Lung (tissue), 12 donors: ENCODE measurements around the gene PRIM2. TPM values are rescaled to one million over a fixed set of nuclear protein-coding genes. Genes with fewer than 3 reads are reported as not detected.
"Not testable (repeated sequence)": the region's sequence is repeated elsewhere in the genome, so short reads cannot be mapped to it uniquely, and the experiment has no call there.

ENCODE experiments used
- ATAC-seq: fragments of 200-7000 bp; cut with Tn5 transposase; one replicate; pipeline ENCODE4 v1.9.1; 2020; ENCODE audit warnings: moderate number of reproducible peaks; ENCODE audit not compliant: insufficient read depth, low FRiP score
- DNase-seq, 3 donors: peaks; one replicate each; pipeline ENCODE4 v3.0.0-alpha.2; 2013 to 2017
- H3K27ac ChIP-seq, 2 donors: one replicate each; pipeline ENCODE4 v1.5.1; 2013; ENCODE audit warnings: mild to moderate bottlenecking in 2 of 2, moderate library complexity in 2 of 2, control low read depth in 1 of 2, inconsistent platforms in 1 of 2, low read depth in 1 of 2, low read length in 1 of 2
- H3K27me3 ChIP-seq, 3 donors: one replicate each; pipeline ENCODE4 v1.5.1; 2013; ENCODE audit warnings: low read length in 2 of 3; ENCODE audit not compliant: control insufficient read depth in 3 of 3, insufficient read depth in 3 of 3
- H3K36me3 ChIP-seq, 4 donors: one replicate each; pipeline ENCODE4 v1.5.1; 2013; ENCODE audit warnings: low read length in 4 of 4, mild to moderate bottlenecking in 1 of 4, moderate library complexity in 1 of 4; ENCODE audit not compliant: control insufficient read depth in 4 of 4, insufficient read depth in 4 of 4
- H3K4me1 ChIP-seq, 5 donors: one replicate each; pipeline ENCODE4 v1.5.1; 2013; ENCODE audit warnings: low read length in 5 of 5, mild to moderate bottlenecking in 2 of 5, moderate library complexity in 1 of 5; ENCODE audit not compliant: control insufficient read depth in 5 of 5, insufficient read depth in 5 of 5
- H3K4me3 ChIP-seq: one replicate; pipeline ENCODE4 v1.5.1; 2013; ENCODE audit warnings: mild to moderate bottlenecking, control low read depth, moderate library complexity
- H3K9ac ChIP-seq, 2 donors: one replicate each; pipeline ENCODE4 v1.5.1; 2013; ENCODE audit warnings: low read length in 2 of 2, control low read depth in 1 of 2; ENCODE audit not compliant: insufficient read depth in 1 of 2
- H3K9me3 ChIP-seq, 4 donors: one replicate each; pipeline ENCODE4 v1.5.1; 2013; ENCODE audit warnings: low read length in 3 of 4, mild to moderate bottlenecking in 1 of 4, moderate library complexity in 1 of 4; ENCODE audit not compliant: control insufficient read depth in 4 of 4, insufficient read depth in 3 of 4
- CTCF ChIP-seq: IDR thresholded peaks from 2 replicates; pipeline ENCODE4 v1.5.1; 2012; ENCODE audit warnings: mild to moderate bottlenecking; ENCODE audit errors: control extremely low read depth, extremely low read depth
- WGBS, 2 donors: extraction: QIAGEN DNeasy Blood & Tissue Kit; methylation state at CpG; one replicate each; pipeline ENCODE4 v1.1.7; 2013; 5-methylcytosine and 5-hydroxymethylcytosine counted together
- polyA plus RNA-seq, 2 donors: library from polyadenylated mRNA; stranded (reverse); fragments of 200-250 nt; gene quantifications; one replicate each; pipeline ENCODE4 v1.2.1, GENCODE V29; 2013
- total RNA-seq, 2 donors: library from RNA; depleted of rRNA in 1 of 2; stranded (reverse); fragments of >200 nt in 1 of 2; gene quantifications; one replicate each; pipeline ENCODE4 v1.2.1, GENCODE V29; 2014 to 2021
- donor health status: control.
- donor health status: control.
- donor health status: Bipolar disorder and iron deficiency.
- donor health status: healthy.
- donor health status: DM: yes; HTN: yes; CAD: no.

The PRIM2 gene
- total and polyA plus RNA-seq, 4 donors = 4.0 to 21.8 (median 6.6) TPM

GRCh38 chr6:57283106-57283505 is 34.3 kb upstream of the PRIM2 start:
- Histone ChIP-seq H3K9me3 (no peaks in the 10 kb centered on the region), H3K9ac (no peak overlapping the region), H3K4me3 (no peak overlapping the region), H3K27me3 (no peaks in the 10 kb centered on the region), H3K4me1 (peaks cover 0 to 19% (median 0%) of the 10 kb centered on the region in 5 donors), H3K27ac (no peak overlapping the region), H3K36me3 (no peaks in the 10 kb centered on the region)
- DNase-seq (no peak), ATAC-seq (no peak)
- TF ChIP-seq CTCF = no peak

GRCh38 chr6:57283911-57284455 is 33.4 kb upstream of the PRIM2 start:
- 74 to 78% methylated on average over 2 of the region's 2 CpGs for WGBS, 2 donors
- H3K4me3 ChIP-seq = no peak overlapping the region
- no peaks in the 10 kb centered on the region for H3K27me3 ChIP-seq
- no peak for TF ChIP-seq CTCF
- no peak overlapping the region for H3K9ac ChIP-seq
- ATAC-seq (no peak), DNase-seq (peak in 2 of 3 donors; percentile 70 to 76)
- no peaks in the 10 kb centered on the region for H3K9me3 ChIP-seq
- peaks cover 0 to 19% (median 0%) of the 10 kb centered on the region in 5 donors for H3K4me1 ChIP-seq
- no peak overlapping the region for H3K27ac ChIP-seq
- no peaks in the 10 kb centered on the region for H3K36me3 ChIP-seq

DNA sequence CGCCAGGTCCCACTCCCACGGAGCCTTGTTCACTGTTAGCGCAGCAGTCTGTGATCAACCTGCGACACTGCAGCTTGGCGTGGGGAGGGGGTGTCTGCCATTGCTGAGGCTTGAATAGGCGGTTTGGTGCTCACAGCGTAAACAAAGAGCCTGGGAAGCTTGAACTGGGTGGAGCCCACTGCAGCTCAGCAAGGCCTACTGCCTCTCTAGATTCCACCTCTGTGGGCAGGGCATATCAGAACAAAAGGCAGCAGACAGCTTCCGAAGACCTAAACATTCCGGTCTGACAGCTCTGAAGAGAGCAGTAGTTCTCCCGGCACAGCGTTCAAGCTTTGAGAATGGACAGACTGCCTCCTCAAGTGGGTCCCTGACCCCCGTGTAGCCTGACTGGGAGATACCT is 29.3 kb upstream of the PRIM2 start:
- 74 to 78% methylated on average over 12 of the region's 12 CpGs for WGBS, 2 donors
- not testable (repeated sequence) for H3K36me3 ChIP-seq, H3K27me3 ChIP-seq, H3K4me3 ChIP-seq, ATAC-seq, H3K9me3 ChIP-seq, H3K27ac ChIP-seq, H3K9ac ChIP-seq
- peak; percentile 19 to 44 (median 40) for DNase-seq
- peaks cover 0 to 16% (median 0%) of the 10 kb centered on the region in 5 donors for H3K4me1 ChIP-seq

GRCh38 chr6:57293472-57293871 is 24.0 kb upstream of the PRIM2 start:
- H3K9ac ChIP-seq, H3K27ac ChIP-seq, H3K4me1 ChIP-seq, H3K36me3 ChIP-seq, H3K4me3 ChIP-seq, ATAC-seq, DNase-seq, H3K9me3 ChIP-seq, H3K27me3 ChIP-seq: not testable (repeated sequence)
- 83 to 85% methylated on average over 1 of the region's 1 CpG for WGBS, 2 donors
